ENCODE data around the gene OGDH.

- TF ChIP-seq POLR2A (IDR thresholded peaks at IDR 0.05) (no peak), POLR2AphosphoS5 (IDR thresholded peaks at IDR 0.05) (no peak), CTCF (IDR thresholded peaks at IDR 0.05) (no peak)
Measured at GRCh38 chr7:44616545-44616944, 10.1 kb downstream of the OGDH start.

Data from breast epithelium (tissue), 3 donors.